MG63 (cell line): Measurements from ENCODE around the gene MAU2. TPM values are rescaled to one million over a fixed set of nuclear protein-coding genes. Genes with fewer than 3 reads are reported as not detected.
A peak's percentile ranks its signal among the peaks of the same experiment; 100 is the strongest.
"Not testable (repeated sequence)": the region's sequence is repeated elsewhere in the genome, so short reads cannot be mapped to it uniquely, and the experiment has no call there.

Experiments used
- DNase-seq: peaks from one replicate; pipeline ENCODE4 v3.0.0-alpha.2; 2020
- H3K27me3 ChIP-seq: fragments of 250-450 bp; sonication (Bioruptor Pico); 2 replicates; pipeline ENCODE4 v1.5.1; 2020; ENCODE audit warnings: mild to moderate bottlenecking, moderate library complexity
- H3K36me3 ChIP-seq: fragments of 250-450 bp; sonication (Bioruptor Pico); 2 replicates; pipeline ENCODE4 v1.5.1; 2020; ENCODE audit warnings: mild to moderate bottlenecking, moderate library complexity
- H3K4me3 ChIP-seq: fragments of 250-450 bp; sonication (Bioruptor Pico); 2 replicates; pipeline ENCODE4 v1.5.1; 2020; ENCODE audit warnings: mild to moderate bottlenecking, moderate library complexity
- H3K9me3 ChIP-seq: fragments of 250-450 bp; sonication (Bioruptor Pico); 2 replicates; pipeline ENCODE4 v1.5.1; 2020; ENCODE audit warnings: mild to moderate bottlenecking, moderate library complexity
- total RNA-seq: library from RNA; depleted of rRNA; stranded (reverse); fragments of >200 nt; shearing (Covaris generic); gene quantifications from 2 replicates; pipeline ENCODE4 v1.2.3, GENCODE V29; 2014; ENCODE audit warnings: low replicate concordance

Gene MAU2
- total RNA-seq, 1 experiment from 2014 or later = 32.9 TPM

GRCh38 chr19:19385896-19386869 lies 65.6 kb downstream of the MAU2 start:
- H3K36me3 ChIP-seq = peaks cover 13% of the 10 kb centered on the region
- peak overlapping the region; percentile 98 for H3K4me3 ChIP-seq
- peak; percentile 73 for DNase-seq
- H3K27me3 ChIP-seq = no peaks in the 10 kb centered on the region
- no peaks in the 10 kb centered on the region for H3K9me3 ChIP-seq

DNA sequence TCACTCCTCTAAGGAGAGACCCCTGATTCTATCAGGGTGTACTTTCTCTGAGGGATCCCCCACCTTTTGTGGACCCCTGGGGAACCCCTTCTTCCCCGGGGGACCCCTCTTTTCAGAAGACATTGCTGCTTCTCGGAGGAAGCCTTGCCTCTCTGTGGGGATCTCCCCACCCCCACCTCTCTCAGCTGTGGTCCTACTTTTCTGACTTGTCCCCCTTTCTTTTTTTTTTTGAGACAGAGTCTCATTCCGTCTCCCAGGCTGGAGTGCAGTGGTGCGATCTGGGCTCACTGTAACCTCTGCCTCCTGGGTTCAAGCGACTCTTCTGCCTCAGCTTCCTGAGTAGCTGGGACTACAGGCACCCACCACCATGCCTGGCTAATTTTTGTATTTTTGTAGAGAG lies 66.5 kb downstream of the MAU2 start:
- H3K36me3 ChIP-seq = peaks cover 13% of the 10 kb centered on the region
- no peak for DNase-seq
- H3K4me3 ChIP-seq = peak overlapping the region; percentile 98
- H3K27me3 ChIP-seq = no peaks in the 10 kb centered on the region
- H3K9me3 ChIP-seq = no peaks in the 10 kb centered on the region

GRCh38 chr19:19388568-19389555 lies 68.2 kb downstream of the MAU2 start:
- Histone ChIP-seq H3K9me3 (no peaks in the 10 kb centered on the region), H3K27me3 (no peaks in the 10 kb centered on the region), H3K4me3 (no peak overlapping the region), H3K36me3 (peaks cover 13% of the 10 kb centered on the region)
- DNase-seq = no peak

DNA sequence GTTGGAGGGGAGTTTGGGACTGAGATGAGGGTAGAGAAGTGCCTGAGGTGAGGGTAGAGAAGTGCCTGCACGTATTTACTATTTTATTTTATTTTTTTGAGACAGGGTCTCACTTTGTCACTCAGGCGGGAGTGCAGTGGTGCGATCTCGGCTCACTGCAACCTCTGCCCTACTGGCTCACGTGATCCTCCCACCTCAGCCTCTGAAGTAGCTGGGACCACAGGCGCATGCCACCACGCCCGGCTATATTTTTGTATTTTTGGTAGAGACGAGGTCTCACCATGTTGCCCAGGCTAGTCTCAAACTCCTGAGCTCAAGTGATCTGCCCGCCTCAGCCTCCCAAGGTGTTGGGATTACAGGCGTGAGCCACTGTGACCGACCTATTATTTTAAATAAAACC lies 69.1 kb downstream of the MAU2 start:
- not testable (repeated sequence) for H3K27me3 ChIP-seq, H3K4me3 ChIP-seq, DNase-seq, H3K9me3 ChIP-seq
- peaks cover 13% of the 10 kb centered on the region for H3K36me3 ChIP-seq

DNA sequence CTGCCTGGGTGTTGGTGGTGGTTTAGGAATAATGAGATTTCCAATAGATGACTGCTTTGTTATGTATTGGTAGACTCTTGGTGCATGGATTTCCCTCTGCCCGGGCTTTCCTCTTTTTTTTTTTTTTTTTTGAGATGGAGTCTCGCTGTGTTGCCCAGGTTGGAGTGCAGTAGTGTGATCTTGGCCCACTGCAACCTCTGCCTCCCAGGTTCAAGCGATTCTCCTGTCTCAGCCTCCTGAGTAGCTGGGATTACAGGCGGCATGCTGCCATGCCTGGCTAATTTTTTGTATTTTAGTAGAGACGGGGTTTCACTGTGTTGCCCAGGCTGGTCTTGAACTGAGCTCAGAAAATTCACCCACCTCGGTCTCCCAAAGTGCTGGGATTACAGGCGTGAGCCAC lies 73.7 kb downstream of the MAU2 start:
- H3K4me3 ChIP-seq, DNase-seq, H3K9me3 ChIP-seq, H3K36me3 ChIP-seq, H3K27me3 ChIP-seq: not testable (repeated sequence)

DNA sequence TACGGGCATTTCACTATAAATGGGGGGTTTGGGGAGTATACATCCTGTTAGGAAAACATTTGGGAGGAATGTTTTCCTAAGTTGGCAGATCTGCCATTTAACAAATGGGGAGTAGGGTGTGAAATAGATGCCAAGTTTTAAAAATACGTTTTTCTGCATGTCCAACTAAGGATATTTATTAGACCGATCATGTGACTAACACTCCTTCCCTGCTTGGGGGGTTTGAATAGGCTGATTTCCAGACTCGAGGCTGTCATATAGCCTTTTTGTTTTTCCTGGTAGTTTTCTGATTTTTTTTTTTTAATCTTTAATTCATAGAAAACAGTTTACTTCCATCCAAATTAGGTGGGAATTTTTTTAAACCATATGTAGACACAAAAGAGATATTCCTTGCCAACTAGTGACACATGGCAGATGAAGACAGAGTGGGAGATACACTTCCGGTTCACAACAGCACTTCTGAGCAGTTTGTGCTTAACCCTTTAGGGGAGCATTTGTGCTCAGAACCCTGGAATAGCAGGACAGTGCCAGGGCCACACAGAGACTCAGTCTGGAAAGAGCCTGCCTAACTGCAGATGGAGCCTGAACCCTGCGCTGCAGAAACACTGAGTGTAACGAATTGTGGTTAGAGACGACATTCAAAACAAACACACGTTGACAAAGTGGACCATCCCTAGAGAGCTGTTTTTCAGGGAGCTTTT lies 79.3 kb downstream of the MAU2 start:
- Histone ChIP-seq H3K4me3 (no peak overlapping the region), H3K36me3 (no peaks in the 10 kb centered on the region), H3K9me3 (0 out of 2 replicates have a peak, but pooled peaks cover 2% of the 10 kb centered on the region), H3K27me3 (no peaks in the 10 kb centered on the region)
- DNase-seq = peak; percentile 36

DNA sequence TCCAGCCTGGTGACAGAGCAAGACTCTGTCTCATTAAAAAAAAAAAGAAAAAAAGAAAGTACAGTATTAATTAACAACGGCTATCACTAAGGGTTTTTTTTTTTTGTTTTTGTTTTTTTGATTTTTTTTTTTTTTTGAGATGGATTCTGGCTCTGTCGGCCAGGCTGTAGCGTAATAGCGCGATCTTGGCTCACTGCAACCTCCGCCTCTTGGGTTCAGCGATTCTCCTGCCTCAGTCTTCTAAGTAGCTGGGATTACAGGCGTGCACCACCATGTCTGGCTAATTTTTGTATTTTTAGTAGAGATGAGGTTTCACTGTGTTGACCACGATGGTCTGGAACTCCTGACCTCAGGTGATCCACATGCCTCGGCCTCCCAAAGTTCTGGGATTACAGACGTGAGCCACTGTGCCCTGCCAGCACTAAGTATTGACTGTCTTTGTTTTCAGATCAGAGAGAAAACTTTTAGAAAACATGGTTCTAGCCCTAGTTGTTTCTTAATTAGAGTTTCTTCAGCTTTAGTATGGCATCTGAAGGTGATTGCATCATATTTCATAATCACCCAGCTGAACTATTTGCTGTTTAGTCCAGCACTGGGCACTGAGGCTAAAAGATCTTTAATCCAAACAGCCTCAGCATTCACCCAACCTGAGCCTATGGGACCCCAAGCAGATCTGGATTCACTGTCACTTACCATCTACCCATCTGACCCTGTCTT lies 82.2 kb downstream of the MAU2 start:
- Histone ChIP-seq H3K9me3 (0 out of 2 replicates have a peak, but pooled peaks cover 2% of the 10 kb centered on the region), H3K27me3 (no peaks in the 10 kb centered on the region), H3K4me3 (no peak overlapping the region), H3K36me3 (peaks cover 3% of the 10 kb centered on the region)
- DNase-seq = no peak

DNA sequence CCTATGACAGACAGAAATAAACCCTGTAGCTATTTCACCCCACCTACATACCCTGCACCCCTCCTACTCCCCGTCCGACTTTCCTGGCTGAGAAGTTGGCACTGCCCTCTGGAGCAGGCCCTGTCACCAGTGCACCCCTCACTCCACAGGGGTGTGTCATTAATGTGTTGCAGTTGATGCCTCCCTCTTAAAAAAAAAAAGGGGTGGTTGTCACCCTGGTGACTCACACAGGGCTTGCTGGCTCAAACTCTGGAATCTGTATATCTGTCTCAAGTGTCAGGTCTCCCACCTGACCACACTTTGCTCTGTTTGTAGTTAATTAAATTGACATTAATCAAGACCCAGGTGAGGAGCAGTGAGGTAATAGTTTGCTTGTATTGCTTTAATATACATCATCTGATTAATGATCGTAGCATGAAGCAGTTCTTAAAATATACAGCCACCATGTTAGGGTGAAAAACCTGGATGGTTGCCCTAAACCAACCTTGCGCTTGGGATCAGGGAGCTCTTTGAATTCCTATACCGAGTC lies 82.8 kb downstream of the MAU2 start:
- Histone ChIP-seq H3K4me3 (no peak overlapping the region), H3K27me3 (no peaks in the 10 kb centered on the region), H3K36me3 (peaks cover 6% of the 10 kb centered on the region), H3K9me3 (0 out of 2 replicates have a peak, but pooled peaks cover 2% of the 10 kb centered on the region)
- DNase-seq = peak; percentile 70

GRCh38 chr19:19404879-19405860 lies 84.5 kb downstream of the MAU2 start, which contains the start of gene GATAD2A:
TSS of gene GATAD2A (plus strand) at chr19:19405675. CDS start at chr19:19465346, 59,671 bp downstream.
- Histone ChIP-seq H3K36me3 (peaks cover 14% of the 10 kb centered on the region), H3K9me3 (no peaks in the 10 kb centered on the region), H3K27me3 (no peaks in the 10 kb centered on the region), H3K4me3 (peak within 1 kb of the TSS; percentile 69)
- peak; percentile 99 for DNase-seq

GRCh38 chr19:19405971-19406877 lies 85.6 kb downstream of the MAU2 start:
- peak; percentile 75 for DNase-seq
- Histone ChIP-seq H3K9me3 (no peaks in the 10 kb centered on the region), H3K4me3 (peak overlapping the region; percentile 69), H3K36me3 (peaks cover 23% of the 10 kb centered on the region), H3K27me3 (no peaks in the 10 kb centered on the region)

DNA sequence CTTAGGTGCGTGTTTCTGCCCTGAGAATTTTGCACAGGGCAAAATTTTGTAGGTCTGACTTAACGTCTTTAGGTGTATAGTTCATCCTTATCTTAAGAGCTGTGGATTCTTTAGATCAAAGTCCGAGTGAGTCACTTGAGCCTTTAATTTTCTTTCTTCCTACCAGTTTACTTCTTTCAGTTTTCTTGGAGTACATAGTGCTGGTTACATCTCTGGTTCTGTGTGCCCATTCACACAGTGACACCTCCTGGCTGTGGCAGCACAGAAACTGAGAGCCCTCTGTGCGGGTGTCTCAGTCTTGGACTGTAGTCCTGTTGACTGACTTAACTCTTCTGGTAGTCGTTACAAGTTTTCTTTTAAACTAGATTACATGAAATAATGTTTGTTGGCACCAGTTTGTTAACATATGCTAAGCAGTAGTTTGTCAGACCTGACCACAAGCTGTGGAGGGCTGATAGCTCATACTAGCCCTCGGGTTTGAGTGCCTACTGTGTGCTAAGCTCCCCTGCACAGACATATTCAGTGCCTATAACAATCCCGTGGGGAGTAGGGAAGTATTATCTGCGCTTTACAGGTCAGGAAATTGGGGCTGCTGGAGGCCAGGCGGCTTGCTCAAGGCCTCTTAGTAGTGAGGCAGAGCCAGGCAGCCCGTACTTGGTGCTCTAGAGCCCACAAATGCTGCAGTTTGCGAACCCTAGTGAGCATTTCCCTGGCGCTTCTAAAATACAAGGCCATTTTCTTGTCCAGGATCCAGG lies 86.4 kb downstream of the MAU2 start:
- Histone ChIP-seq H3K4me3 (peak overlapping the region; percentile 69), H3K36me3 (peaks cover 27% of the 10 kb centered on the region), H3K9me3 (no peaks in the 10 kb centered on the region), H3K27me3 (no peaks in the 10 kb centered on the region)
- peak; percentile 52 for DNase-seq

- Histone ChIP-seq H3K36me3 (peaks cover 28% of the 10 kb centered on the region), H3K4me3 (peak overlapping the region; percentile 69), H3K27me3 (no peaks in the 10 kb centered on the region), H3K9me3 (no peaks in the 10 kb centered on the region)
- no peak for DNase-seq
Observed at GRCh38 chr19:19407633-19407930, 87.0 kb downstream of the MAU2 start.
